ENCODE measurements around the gene ZNF789. TPM values are rescaled to one million over a fixed set of nuclear protein-coding genes. Genes with fewer than 3 reads are reported as not detected.

ZNF789 gene
- polyA plus RNA-seq, 1 of the 3 experiments (the other 2 are of a cell fraction) = 27.7 TPM

DNA sequence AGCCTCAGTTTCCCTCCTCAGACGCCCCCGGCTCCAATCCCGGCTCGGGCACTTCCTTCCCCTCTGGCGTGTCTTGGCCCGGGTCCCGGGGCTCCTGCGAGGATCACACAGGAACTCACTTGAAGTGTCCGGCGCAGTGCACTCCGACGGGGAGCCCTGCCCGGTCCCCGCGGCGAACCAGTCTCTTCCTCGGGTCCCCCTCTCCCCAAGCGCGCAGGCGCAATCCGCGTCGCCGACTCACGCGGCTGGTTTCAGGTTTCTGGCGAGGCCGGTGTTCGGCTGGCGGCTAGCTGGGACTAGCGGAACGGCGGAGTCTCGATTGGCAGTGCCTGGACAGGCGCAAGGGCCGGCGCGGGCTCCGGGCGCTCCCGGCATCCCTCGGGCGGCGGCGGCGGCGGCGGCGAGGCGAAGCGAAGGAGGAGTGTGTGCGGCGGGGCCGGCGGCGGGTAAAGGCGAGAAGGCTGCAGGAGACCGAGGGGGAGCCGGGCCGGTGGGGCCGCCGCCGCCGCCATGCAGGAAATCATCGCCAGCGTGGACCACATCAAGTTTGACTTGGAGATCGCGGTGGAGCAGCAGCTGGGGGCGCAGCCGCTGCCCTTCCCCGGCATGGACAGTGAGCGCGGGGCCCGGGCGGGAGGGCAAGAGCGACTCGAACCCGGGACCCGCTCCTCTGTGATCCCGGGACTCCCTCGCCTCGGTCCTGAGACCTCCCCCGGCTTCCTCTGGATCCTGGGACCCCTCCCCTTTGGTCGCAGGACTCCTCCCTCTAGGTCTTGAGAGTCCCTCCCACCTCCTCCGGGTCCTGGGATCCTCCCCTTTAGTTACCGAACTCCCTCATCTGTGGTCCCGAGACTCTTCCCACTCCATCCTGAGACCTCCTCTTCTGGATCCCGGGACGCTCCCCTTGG lies 33.9 kb upstream of the ZNF789 start, which contains the start of the genes CPSF4 and PTCD1 (continued):
- TF ChIP-seq EZH2phosphoT487 (IDR thresholded peaks at IDR 0.05; ENCODE audit: borderline replicate concordance, low read depth) (no peak), RCOR1 (IDR thresholded peaks at IDR 0.05; ENCODE audit: low read length) (no peak), CHD2 (IDR thresholded peaks at IDR 0.05; ENCODE audit: low read length, partially characterized antibody) (no peak), FOXJ3 (CRISPR knock-in tag; IDR thresholded peaks at IDR 0.05) (no peak; the same call in 1 of the 2 replicates), SIN3A (IDR thresholded peaks at IDR 0.05; ENCODE audit: borderline replicate concordance, low read depth, low read length) (peak; percentile 94; the same call in 1 of the 2 replicates), TEAD4 (IDR thresholded peaks at IDR 0.05; ENCODE audit: borderline replicate concordance, insufficient read depth) (no peak), RXRA (IDR thresholded peaks at IDR 0.05; ENCODE audit: borderline replicate concordance, low read depth) (no peak), MAX (IDR thresholded peaks at IDR 0.05; ENCODE audit: low read depth) (peak; percentile 96), MEF2A (IDR thresholded peaks at IDR 0.05; ENCODE audit: borderline replicate concordance, low read depth) (no peak), NRF1 (IDR thresholded peaks at IDR 0.05; ENCODE audit: low read depth, low read length) (peak; percentile 69), MXI1 (IDR thresholded peaks at IDR 0.05; ENCODE audit: low read depth, low read length) (peak; percentile 95), JUND (IDR thresholded peaks at IDR 0.05) (no peak; the same call in 1 of the 2 replicates), NFIC (IDR thresholded peaks at IDR 0.05; ENCODE audit: borderline replicate concordance) (peak; percentile 33; the same call in 1 of the 2 replicates), SMC3 (IDR thresholded peaks at IDR 0.05; ENCODE audit: low read depth, low read length) (no peak), TCF12 (IDR thresholded peaks at IDR 0.05) (no peak; the same call in 1 of the 2 replicates), GATA2 (CRISPR knock-in tag; IDR thresholded peaks at IDR 0.05) (no peak), GABPA (IDR thresholded peaks at IDR 0.05; ENCODE audit: low read depth) (peak; percentile 65), RAD21 (IDR thresholded peaks at IDR 0.05; ENCODE audit: low read length) (no peak; the same call in 1 of the 2 replicates)
- TF ChIP-seq, protein P1, sequence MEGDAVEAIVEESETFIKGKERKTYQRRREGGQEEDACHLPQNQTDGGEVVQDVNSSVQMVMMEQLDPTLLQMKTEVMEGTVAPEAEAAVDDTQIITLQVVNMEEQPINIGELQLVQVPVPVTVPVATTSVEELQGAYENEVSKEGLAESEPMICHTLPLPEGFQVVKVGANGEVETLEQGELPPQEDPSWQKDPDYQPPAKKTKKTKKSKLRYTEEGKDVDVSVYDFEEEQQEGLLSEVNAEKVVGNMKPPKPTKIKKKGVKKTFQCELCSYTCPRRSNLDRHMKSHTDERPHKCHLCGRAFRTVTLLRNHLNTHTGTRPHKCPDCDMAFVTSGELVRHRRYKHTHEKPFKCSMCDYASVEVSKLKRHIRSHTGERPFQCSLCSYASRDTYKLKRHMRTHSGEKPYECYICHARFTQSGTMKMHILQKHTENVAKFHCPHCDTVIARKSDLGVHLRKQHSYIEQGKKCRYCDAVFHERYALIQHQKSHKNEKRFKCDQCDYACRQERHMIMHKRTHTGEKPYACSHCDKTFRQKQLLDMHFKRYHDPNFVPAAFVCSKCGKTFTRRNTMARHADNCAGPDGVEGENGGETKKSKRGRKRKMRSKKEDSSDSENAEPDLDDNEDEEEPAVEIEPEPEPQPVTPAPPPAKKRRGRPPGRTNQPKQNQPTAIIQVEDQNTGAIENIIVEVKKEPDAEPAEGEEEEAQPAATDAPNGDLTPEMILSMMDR (IDR thresholded peaks at IDR 0.05) = 0 out of 2 replicates have a peak, but pooled peaks have one; percentile 7
- TF ChIP-seq, protein P2, sequence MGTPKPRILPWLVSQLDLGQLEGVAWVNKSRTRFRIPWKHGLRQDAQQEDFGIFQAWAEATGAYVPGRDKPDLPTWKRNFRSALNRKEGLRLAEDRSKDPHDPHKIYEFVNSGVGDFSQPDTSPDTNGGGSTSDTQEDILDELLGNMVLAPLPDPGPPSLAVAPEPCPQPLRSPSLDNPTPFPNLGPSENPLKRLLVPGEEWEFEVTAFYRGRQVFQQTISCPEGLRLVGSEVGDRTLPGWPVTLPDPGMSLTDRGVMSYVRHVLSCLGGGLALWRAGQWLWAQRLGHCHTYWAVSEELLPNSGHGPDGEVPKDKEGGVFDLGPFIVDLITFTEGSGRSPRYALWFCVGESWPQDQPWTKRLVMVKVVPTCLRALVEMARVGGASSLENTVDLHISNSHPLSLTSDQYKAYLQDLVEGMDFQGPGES (IDR thresholded peaks at IDR 0.05; ENCODE audit: low read depth, low read length) = no peak
- TF ChIP-seq, protein P3, sequence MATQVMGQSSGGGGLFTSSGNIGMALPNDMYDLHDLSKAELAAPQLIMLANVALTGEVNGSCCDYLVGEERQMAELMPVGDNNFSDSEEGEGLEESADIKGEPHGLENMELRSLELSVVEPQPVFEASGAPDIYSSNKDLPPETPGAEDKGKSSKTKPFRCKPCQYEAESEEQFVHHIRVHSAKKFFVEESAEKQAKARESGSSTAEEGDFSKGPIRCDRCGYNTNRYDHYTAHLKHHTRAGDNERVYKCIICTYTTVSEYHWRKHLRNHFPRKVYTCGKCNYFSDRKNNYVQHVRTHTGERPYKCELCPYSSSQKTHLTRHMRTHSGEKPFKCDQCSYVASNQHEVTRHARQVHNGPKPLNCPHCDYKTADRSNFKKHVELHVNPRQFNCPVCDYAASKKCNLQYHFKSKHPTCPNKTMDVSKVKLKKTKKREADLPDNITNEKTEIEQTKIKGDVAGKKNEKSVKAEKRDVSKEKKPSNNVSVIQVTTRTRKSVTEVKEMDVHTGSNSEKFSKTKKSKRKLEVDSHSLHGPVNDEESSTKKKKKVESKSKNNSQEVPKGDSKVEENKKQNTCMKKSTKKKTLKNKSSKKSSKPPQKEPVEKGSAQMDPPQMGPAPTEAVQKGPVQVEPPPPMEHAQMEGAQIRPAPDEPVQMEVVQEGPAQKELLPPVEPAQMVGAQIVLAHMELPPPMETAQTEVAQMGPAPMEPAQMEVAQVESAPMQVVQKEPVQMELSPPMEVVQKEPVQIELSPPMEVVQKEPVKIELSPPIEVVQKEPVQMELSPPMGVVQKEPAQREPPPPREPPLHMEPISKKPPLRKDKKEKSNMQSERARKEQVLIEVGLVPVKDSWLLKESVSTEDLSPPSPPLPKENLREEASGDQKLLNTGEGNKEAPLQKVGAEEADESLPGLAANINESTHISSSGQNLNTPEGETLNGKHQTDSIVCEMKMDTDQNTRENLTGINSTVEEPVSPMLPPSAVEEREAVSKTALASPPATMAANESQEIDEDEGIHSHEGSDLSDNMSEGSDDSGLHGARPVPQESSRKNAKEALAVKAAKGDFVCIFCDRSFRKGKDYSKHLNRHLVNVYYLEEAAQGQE (IDR thresholded peaks at IDR 0.05; ENCODE audit: low read depth, low read length) = peak; percentile 27; the same call in 1 of the 2 replicates
- TF ChIP-seq, protein P4, sequence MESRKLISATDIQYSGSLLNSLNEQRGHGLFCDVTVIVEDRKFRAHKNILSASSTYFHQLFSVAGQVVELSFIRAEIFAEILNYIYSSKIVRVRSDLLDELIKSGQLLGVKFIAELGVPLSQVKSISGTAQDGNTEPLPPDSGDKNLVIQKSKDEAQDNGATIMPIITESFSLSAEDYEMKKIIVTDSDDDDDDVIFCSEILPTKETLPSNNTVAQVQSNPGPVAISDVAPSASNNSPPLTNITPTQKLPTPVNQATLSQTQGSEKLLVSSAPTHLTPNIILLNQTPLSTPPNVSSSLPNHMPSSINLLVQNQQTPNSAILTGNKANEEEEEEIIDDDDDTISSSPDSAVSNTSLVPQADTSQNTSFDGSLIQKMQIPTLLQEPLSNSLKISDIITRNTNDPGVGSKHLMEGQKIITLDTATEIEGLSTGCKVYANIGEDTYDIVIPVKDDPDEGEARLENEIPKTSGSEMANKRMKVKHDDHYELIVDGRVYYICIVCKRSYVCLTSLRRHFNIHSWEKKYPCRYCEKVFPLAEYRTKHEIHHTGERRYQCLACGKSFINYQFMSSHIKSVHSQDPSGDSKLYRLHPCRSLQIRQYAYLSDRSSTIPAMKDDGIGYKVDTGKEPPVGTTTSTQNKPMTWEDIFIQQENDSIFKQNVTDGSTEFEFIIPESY (IDR thresholded peaks at IDR 0.05; ENCODE audit: borderline replicate concordance, low read depth) = peak; percentile 67; the same call in 1 of the 2 replicates
